Right atrium auricular region (tissue), 2 donors: ENCODE measurements around the gene ATP2B2. TPM values are rescaled to one million over a fixed set of nuclear protein-coding genes. Genes with fewer than 3 reads are reported as not detected.

Experiments used
- DNase-seq: peaks from one replicate; pipeline ENCODE4 v3.0.0-alpha.2; 2019; ENCODE audit warnings: low spot score
- H3K27ac ChIP-seq, 2 donors: fragments of 200-600 bp; sonication (generic); 1 replicate in 1 of 2; 2 replicates in 1 of 2; pipeline ENCODE4 v1.5.1; 2016 to 2019
- H3K27me3 ChIP-seq, 2 donors: fragments of 200-600 bp; sonication (generic); one replicate each; pipeline versions ENCODE4 v1.5.1 to v1.6.0; 2017 to 2019
- H3K36me3 ChIP-seq: fragments of 200-600 bp; sonication (generic); one replicate; pipeline ENCODE4 v1.5.1; 2016
- H3K4me1 ChIP-seq, 2 donors: fragments of 200-600 bp; sonication (generic); one replicate each; pipeline versions ENCODE4 v1.5.1 to v1.6.0; 2017 to 2019
- H3K4me3 ChIP-seq, 2 donors: fragments of 200-600 bp; sonication (generic); 1 replicate in 1 of 2; 2 replicates in 1 of 2; pipeline ENCODE4 v1.5.1; 2017 to 2019; ENCODE audit warnings: mild to moderate bottlenecking in 1 of 2, moderate library complexity in 1 of 2
- H3K9me3 ChIP-seq, 2 donors: fragments of 200-600 bp; sonication (generic); one replicate each; pipeline ENCODE4 v1.5.1; 2019
- CTCF ChIP-seq, 2 donors: fragments of 200-600 bp; sonication (generic); IDR thresholded peaks; one replicate each; pipeline ENCODE4 v1.5.1; 2019; ENCODE audit warnings: antibody characterized with exemption in 2 of 2
- microRNA counts, 2 donors: library from miRNA; unstranded; fragments of <30 nt; microRNA quantifications; one replicate each; lab custom pipeline; 2016 to 2017
- microRNA-seq, 2 donors: library from miRNA; unstranded; fragments of <30 nt; microRNA quantifications; one replicate each; pipeline ENCODE4, GENCODE V29; 2016 to 2017; ENCODE audit warnings: borderline number of aligned reads in 2 of 2, borderline replicate concordance in 1 of 2
- total RNA-seq, 2 donors: library from RNA; depleted of rRNA; stranded (reverse); fragments of >200 nt; gene quantifications; one replicate each; pipeline ENCODE4 v1.1.0, GENCODE V29; 2016

The ATP2B2 gene
- total RNA-seq, 2 donors from 2014 or later, result 0.12 to 0.15 TPM

- Histone ChIP-seq H3K4me1 (peaks cover 0 to 5% of the 10 kb centered on the region in 2 donors), H3K36me3 (peaks cover 55% of the 10 kb centered on the region), H3K9me3 (no peaks in the 10 kb centered on the region), H3K27me3 (no peaks in the 10 kb centered on the region), H3K27ac (no peak overlapping the region), H3K4me3 (no peak overlapping the region)
- no peak for DNase-seq
- no peak for TF ChIP-seq CTCF (IDR thresholded peaks at IDR 0.05)
Observed at GRCh38 chr3:10279384-10280176, 225.8 kb downstream of the ATP2B2 start.

DNA sequence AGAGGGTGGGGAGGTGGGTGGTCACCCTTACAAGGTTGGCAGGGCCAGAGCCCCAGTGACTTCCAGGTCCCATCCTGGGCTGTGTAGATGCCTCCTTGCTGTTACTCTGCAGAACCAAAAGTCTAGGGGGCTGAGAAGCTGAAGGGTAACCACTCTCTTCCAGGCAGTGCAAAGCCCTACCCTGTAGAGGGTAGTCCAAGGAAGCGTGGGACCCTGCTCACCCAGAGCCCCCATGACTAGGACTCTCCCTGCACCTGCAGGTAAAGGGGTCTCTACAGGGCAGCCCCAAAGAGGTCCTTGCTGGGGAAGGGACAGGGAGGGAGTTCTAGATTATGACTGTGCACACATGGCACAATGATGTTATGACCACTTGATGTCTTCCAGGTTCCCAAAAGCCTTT is 226.9 kb downstream of the ATP2B2 start:
- no peaks in the 10 kb centered on the region for H3K9me3 ChIP-seq
- H3K27ac ChIP-seq, result no peak overlapping the region
- no peak overlapping the region for H3K4me3 ChIP-seq
- DNase-seq, result no peak
- no peak for TF ChIP-seq CTCF (IDR thresholded peaks at IDR 0.05)
- peaks cover 0 to 11% of the 10 kb centered on the region in 2 donors for H3K4me1 ChIP-seq
- no peaks in the 10 kb centered on the region for H3K27me3 ChIP-seq
- H3K36me3 ChIP-seq, result peaks cover 55% of the 10 kb centered on the region

DNA sequence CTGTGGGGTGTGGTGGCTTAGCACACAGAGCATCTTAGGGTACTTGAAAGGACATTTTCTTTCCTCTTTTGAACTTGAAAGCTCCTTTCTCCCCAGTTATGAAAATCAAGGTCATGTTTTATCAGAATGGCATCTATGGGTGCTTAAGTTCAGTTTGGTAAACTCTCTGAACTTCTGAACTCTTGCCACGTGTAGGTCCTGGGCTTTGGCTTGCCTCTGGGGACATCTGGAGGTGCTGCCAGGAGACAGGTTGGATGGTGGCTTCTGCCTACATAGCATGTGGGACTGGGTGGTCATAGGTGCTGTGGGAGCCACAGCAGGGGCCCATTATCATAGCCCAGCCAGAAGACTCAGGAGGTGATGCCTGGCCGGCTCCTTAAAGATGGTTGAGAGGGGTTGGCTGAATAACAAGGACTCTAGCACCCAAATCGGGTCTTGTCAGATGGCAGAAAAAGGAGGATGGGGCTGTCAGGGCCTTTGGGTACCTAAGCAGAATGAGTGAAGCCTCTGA is 228.2 kb downstream of the ATP2B2 start:
- H3K9me3 ChIP-seq, result no peaks in the 10 kb centered on the region
- H3K36me3 ChIP-seq, result peaks cover 59% of the 10 kb centered on the region
- no peak for TF ChIP-seq CTCF (IDR thresholded peaks at IDR 0.05)
- no peak overlapping the region for H3K4me3 ChIP-seq
- H3K4me1 ChIP-seq, result peaks cover 0 to 12% of the 10 kb centered on the region in 2 donors
- H3K27me3 ChIP-seq, result no peaks in the 10 kb centered on the region
- H3K27ac ChIP-seq, result no peak overlapping the region
- no peak for DNase-seq

DNA sequence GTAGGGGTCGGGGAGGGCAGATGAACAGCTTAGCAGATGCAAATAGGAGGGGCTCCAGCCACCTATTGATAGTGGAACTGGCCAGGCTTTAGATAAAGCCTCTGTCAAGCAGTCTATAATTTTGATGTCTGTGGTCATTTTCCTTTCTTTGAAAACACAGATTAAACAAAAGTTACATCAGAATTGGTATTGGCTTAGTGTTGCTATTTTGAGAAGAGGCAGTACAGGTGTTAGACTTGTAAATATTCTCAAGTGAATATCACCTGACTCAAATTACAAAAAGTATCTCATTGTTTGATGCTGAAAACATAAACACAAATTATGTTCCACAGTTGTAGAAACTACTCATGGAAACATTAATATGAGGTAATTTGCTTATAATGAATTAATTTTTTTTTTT is 230.8 kb downstream of the ATP2B2 start:
- Histone ChIP-seq H3K36me3 (peaks cover 64% of the 10 kb centered on the region), H3K27me3 (no peaks in the 10 kb centered on the region), H3K4me1 (peaks cover 0 to 12% of the 10 kb centered on the region in 2 donors), H3K27ac (no peak overlapping the region), H3K9me3 (no peaks in the 10 kb centered on the region), H3K4me3 (no peak overlapping the region)
- DNase-seq, result no peak
- TF ChIP-seq CTCF (IDR thresholded peaks at IDR 0.05), result no peak

MicroRNAs within 50 kb of the gene (microRNA counts, 767-probe panel; counts per million panel counts)
- 0 to 1,837 counts per million in 2 donors for microRNA hsa-miR-378b (lab: Ali Mortazavi, UCI)
- microRNA hsa-miR-885-3p (lab: Ali Mortazavi, UCI), result 0 to 31.0 counts per million in 2 donors
- 0 to 1,860 counts per million in 2 donors for microRNA hsa-miR-885-5p (lab: Ali Mortazavi, UCI)

Small RNA genes within 50 kb of the gene (microRNA-seq; reads per million reads assigned to microRNA genes)
- gene MIR378B (1.4 reads per million in 2 donors), gene MIR885 (0 reads per million in 2 donors)

Other genes starting within 250 kb of the ATP2B2 start
- not detected for gene GHRL, start 212.6 kb downstream of the ATP2B2 start, total RNA-seq
- gene SEC13, start 184.5 kb downstream of the ATP2B2 start, total RNA-seq, result 10 to 100 TPM; 59.3 to 76.1 TPM